ENCODE results near the gene STOML2.

- TF ChIP-seq, protein P1, sequence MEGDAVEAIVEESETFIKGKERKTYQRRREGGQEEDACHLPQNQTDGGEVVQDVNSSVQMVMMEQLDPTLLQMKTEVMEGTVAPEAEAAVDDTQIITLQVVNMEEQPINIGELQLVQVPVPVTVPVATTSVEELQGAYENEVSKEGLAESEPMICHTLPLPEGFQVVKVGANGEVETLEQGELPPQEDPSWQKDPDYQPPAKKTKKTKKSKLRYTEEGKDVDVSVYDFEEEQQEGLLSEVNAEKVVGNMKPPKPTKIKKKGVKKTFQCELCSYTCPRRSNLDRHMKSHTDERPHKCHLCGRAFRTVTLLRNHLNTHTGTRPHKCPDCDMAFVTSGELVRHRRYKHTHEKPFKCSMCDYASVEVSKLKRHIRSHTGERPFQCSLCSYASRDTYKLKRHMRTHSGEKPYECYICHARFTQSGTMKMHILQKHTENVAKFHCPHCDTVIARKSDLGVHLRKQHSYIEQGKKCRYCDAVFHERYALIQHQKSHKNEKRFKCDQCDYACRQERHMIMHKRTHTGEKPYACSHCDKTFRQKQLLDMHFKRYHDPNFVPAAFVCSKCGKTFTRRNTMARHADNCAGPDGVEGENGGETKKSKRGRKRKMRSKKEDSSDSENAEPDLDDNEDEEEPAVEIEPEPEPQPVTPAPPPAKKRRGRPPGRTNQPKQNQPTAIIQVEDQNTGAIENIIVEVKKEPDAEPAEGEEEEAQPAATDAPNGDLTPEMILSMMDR (IDR thresholded peaks at IDR 0.05; ENCODE audit: extremely low read depth in 1 of 2, insufficient read depth in 1 of 2, low read depth in 1 of 2, low read length in 2 of 2) = no peak
- TF ChIP-seq POLR2A (IDR thresholded peaks at IDR 0.05; ENCODE audit: low read depth, low read length) = no peak
- TF ChIP-seq POLR2AphosphoS5 (IDR thresholded peaks at IDR 0.05; ENCODE audit: insufficient read depth, low read depth, low read length) = no peak
- no peak for TF ChIP-seq GATA2 (IDR thresholded peaks at IDR 0.05; ENCODE audit: insufficient read depth, insufficient read length, low read depth, low read length)
- no peak for TF ChIP-seq JUN (IDR thresholded peaks at IDR 0.05; ENCODE audit: borderline replicate concordance, insufficient read depth, insufficient read length, low read depth)
- no peak for TF ChIP-seq EZH2 (IDR thresholded peaks at IDR 0.05; ENCODE audit: borderline replicate concordance, low read depth, low read length, severe bottlenecking)
- TF ChIP-seq MYC (IDR thresholded peaks at IDR 0.05; ENCODE audit: low read depth, low read length) = no peak
Observed at GRCh38 chr9:35078066-35078465, 24.9 kb downstream of the STOML2 start.

Data from endothelial cell of umbilical vein (primary cell).